GM21360 (cell line): ENCODE data around the gene DYRK1A.

Experiments
- ATAC-seq: cut with Tn5 transposase; IDR thresholded peaks from one replicate; pipeline ENCODE4 v1.9.1; 2021; ENCODE audit warnings: mild to moderate bottlenecking, moderate library complexity; ENCODE audit not compliant: unreplicated experiment

The DYRK1A gene

GRCh38 chr21:37414292-37415253 lies 48.0 kb downstream of the DYRK1A start:
- no peak for ATAC-seq

DNA sequence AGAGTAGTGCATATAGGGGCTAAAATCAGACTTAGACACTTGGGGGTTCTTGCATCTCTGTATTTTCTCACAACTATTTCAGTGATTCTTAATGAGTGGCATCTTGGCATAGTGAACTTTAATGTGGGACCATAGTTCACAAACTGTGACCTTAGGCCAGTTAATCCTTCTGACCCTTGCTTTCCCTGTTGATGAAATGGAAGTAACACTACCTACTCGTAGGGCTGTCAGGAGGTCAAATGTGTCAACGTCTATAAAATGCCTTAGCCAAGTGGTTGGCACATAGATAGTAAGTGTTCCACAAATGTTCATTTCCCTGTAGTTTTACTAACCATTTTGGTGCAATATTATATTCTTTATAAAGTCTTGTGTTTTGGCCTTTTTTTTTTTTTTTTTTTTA lies 49.4 kb downstream of the DYRK1A start:
- no peak for ATAC-seq

DNA sequence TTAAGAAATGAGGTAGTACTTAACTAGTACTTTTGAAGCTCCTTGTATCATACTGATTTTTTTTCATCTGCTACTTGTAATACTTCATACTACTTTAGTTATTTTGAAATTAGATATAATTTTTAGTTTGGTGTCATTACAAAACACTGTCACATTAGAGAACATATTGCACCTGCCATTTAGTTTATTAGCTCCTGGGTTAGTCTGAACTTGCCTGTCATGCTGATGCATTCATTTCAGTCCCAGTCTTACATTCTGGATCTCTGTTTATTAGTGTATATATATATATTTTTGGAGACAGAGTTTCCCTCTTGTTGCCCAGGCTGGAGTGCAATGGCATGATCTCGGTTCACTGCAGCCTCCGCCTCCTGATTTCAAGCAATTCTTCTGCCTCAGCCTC lies 50.3 kb downstream of the DYRK1A start:
- ATAC-seq = no peak

- no peak for ATAC-seq
Measured at GRCh38 chr21:37419228-37419906, 52.8 kb downstream of the DYRK1A start.

GRCh38 chr21:37421306-37421705 lies 54.7 kb downstream of the DYRK1A start:
- no peak for ATAC-seq

DNA sequence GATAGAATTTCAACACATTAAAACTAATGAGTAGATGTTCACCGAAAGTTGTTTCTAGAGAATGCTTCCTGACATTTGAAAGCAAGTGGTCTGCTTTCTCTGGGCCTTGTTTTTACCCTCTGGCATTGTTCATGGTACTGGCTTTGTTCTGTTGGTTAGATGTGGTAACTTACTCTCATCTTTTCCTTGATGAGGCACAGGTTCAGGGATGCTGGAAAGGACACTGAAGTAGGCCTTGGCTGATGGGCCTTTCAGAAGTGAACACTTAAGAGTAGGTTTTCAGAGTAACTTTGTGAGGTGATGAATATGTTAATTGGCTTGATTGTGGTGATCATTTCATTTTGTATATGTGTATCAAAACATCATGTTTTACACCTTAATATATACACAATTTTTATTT lies 55.8 kb downstream of the DYRK1A start:
- ATAC-seq = no peak

DNA sequence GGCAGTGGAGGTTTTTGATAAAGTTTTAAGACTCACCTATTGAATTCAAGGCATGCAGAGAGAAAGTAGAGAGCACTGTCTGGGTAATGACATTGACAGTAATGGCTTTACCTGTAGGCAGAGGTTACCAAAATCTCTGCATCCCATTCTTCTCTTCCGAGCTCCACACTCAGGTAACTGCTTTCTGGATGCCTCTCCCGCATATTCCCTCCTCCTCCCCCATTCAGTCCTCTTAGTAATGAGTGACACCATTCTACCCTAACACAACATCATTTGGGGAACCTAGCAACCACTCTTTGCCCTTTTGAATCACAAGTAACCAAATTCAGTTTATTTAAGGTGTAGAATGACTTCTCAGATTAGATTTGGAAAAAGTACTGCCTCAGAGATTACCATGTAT lies 56.5 kb downstream of the DYRK1A start:
- no peak for ATAC-seq

- ATAC-seq = no peak
Measured at GRCh38 chr21:37424396-37424795, 57.8 kb downstream of the DYRK1A start.

DNA sequence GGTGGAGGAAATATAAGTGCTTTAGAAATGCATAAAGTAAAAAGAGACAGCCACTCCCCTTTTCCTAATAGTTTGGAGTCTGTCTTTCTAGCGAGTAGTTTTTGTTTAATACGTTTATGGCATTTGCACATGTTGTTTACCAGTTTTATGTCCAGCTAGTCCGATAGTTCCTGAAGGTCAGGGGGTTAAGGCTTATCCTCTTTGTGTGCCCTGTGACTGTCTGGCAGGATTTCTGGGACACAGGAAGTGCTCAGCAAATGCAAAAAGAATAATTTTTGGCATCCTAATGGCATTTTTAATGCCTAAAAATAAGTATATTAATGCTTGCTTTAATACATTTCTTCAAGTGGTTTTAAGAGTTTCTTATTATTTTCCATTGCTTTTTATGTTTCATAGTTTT lies 58.4 kb downstream of the DYRK1A start:
- no peak for ATAC-seq

DNA sequence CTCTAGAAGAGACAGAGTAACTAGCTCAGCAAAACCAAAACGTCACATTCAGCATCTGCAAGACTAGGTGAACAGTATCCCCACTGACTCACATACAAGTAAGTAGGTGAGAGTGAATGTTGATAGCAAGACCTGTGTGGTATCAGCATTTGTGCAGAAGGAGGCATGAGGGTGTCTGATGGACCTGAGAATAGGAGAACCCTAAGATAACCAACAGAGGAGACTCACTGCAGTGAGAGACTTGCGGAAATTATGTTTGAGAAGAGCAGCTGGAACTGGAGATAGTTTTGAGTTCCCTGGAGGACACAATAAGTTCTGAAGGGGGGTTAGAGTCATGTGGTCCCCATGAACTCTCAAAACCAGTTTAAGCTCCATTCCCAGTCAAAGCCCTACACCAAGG lies 59.1 kb downstream of the DYRK1A start:
- ATAC-seq = no peak

GRCh38 chr21:37427221-37427620 lies 60.6 kb downstream of the DYRK1A start:
- no peak for ATAC-seq

- ATAC-seq = no peak
Measured at GRCh38 chr21:37429356-37429755, 62.8 kb downstream of the DYRK1A start.

DNA sequence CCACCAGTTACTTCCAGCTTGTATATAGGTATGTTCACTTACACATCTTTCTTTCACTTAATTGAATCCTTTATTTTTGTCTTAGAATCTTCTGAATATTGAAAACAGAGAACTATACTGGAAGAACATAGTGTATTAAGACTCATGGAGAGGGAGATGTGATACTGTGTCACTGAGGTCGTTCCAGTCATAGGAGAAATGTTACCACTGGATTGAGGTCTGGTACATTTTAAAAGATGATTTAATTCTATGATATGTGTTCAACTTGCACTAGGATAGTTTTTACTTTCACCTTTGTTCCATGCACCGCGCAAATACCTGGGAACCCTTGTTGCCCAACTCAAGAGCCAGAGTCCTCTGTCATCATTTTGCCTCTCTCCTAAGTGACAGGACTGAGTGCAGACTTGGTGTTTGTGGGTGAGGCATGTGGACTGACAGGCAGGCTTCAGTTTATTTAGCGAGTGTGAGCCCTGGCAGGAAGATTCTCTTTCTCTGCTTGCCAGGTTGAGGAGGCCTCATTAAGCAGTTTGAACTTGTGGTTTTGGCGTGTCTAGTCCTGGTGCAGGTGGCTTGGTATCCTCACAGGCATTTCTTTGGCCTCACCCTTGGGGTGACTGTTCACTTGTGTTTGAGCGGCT lies 63.7 kb downstream of the DYRK1A start:
- ATAC-seq = no peak

DNA sequence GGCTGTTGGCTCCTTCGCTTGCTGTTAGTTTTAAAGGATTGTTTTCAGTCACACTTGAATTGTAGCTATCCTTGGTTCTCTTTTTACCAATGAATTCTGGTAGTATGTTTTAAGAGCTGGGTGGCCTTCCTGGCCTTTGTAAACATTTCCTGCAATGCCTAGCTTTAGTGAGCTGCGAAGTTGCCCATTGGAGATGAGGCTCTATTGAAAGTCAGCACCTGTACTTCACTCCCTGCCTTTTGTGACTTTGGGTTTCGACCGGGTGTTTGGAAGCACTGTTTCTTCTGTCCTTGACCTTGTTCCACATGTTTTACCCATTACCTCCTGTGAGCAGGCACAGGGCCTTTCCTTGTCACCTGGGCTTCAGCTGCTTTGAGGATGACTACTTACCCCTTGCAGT lies 64.7 kb downstream of the DYRK1A start:
- ATAC-seq = no peak

DNA sequence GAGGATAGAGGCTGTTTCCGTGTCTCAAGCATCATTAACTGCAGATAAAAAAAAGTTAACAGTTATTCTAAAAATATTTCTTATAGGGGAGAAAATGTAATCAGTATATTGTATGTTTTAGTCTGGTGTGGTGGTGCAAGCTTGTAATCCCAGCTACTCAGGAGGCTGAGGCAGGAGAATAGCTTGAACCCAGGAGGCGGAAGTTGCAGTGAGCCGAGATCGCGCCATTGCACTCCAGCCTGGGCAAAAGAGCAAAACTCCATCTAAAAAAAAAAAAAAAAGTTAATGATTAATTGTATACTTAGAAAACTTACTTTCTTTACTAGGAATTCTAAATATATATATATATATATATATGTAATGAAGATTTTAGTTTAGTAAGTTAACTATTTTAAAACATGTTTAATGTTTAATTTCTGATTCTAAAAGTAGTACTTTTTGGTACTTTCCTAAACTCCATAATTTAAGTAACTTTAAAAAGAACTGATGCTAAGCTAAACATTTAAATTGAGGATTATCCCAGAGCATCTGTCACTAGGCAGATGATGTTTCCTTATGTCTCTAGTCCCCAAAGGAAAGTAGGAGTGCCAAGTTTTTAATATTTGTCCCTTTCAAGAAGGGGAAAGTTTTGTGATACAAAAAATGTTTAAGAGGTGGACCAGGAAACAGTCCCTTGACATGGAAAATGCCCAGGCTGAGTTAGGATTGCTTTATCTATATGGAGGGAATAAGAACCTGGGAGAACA lies 66.3 kb downstream of the DYRK1A start:
- no peak for ATAC-seq

- ATAC-seq = no peak
Measured at GRCh38 chr21:37433456-37433840, 66.9 kb downstream of the DYRK1A start.

GRCh38 chr21:37435120-37435519 lies 68.5 kb downstream of the DYRK1A start:
- no peak for ATAC-seq

GRCh38 chr21:37435711-37436110 lies 69.1 kb downstream of the DYRK1A start:
- no peak for ATAC-seq

GRCh38 chr21:37436174-37436573 lies 69.6 kb downstream of the DYRK1A start:
- ATAC-seq = no peak

DNA sequence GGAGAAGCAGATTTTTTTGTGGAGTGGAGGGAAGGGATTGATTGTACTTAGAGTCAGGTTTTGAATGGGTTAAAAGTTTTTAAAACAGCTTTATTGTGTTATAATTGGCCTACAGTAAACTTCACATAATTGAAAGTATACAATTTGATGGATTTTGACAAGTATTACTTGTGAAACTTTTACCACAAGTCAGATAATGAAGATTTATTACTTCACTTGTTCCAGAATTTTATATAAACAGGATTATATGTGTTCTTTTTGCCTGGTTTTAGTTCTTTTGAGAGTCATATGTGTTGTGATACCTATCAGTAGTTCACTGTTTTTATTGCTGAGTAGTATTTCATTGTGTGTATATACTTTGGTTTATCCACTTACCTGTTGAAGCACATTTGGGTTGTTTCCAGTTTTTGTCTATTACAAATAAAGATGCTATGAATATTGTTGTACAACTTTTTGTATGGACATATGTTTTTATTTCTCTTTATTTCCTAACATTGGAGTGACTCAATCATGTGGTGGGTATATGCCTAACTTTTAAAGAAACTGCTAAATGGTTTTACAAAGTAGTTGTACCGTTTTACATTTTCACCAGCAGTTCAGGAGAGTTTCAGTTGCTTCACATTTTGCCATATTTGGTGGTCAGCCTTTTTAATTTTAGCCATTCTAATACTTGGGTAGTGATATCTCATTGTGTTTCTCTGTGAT lies 71.0 kb downstream of the DYRK1A start:
- ATAC-seq = no peak
